Cardiac fibroblast (primary cell): ENCODE data around the gene DNMT1.

ENCODE experiments used
- DNase-seq, 2 donors: peaks; one replicate each; pipeline versions ENCODE4 v3.0.0 to v3.0.0-alpha.2; 2010; ENCODE audit warnings: low read depth in 2 of 2
- H3K4me3 ChIP-seq, 2 donors: replicated peaks in 1 of 2; 1 replicate in 1 of 2; 2 replicates in 1 of 2; pipeline ENCODE4 v1.5.1; 2011; ENCODE audit warnings: low read depth in 2 of 2, low read length in 2 of 2, mild to moderate bottlenecking in 2 of 2, moderate library complexity in 1 of 2
- CTCF ChIP-seq: IDR thresholded peaks from one replicate; pipeline ENCODE4 v1.5.1; 2011; ENCODE audit warnings: low read depth, mild to moderate bottlenecking, low read length, inconsistent platforms

Gene DNMT1

GRCh38 chr19:10142701-10143375 is 51.9 kb downstream of the DNMT1 start:
- TF ChIP-seq CTCF: no peak
- no peak overlapping the region for H3K4me3 ChIP-seq
- no peak for DNase-seq

GRCh38 chr19:10141973-10142372 is 52.8 kb downstream of the DNMT1 start:
- no peak for DNase-seq
- no peak overlapping the region for H3K4me3 ChIP-seq
- no peak for TF ChIP-seq CTCF

- no peak for DNase-seq
- TF ChIP-seq CTCF: no peak
- no peak overlapping the region for H3K4me3 ChIP-seq
These were observed 53.3 kb downstream of the DNMT1 start for GRCh38 chr19:10141479-10141878.

- TF ChIP-seq CTCF: no peak
- no peak for DNase-seq
- H3K4me3 ChIP-seq: no peak overlapping the region
These were observed 54.8 kb downstream of the DNMT1 start for GRCh38 chr19:10139952-10140351.

GRCh38 chr19:10138879-10139795 is 55.6 kb downstream of the DNMT1 start:
- H3K4me3 ChIP-seq: no peak overlapping the region

More at GRCh38 chr19:10138879-10139795, 55.6 kb downstream of the DNMT1 start:
- DNase-seq: no peak
- TF ChIP-seq CTCF: no peak
